Stimulated activated CD4-positive, alpha-beta T cell treated with anti-CD3 and anti-CD28 coated beads, Interleukin-2, amount 100 ng/mL, for 24 hours (primary cell): ENCODE measurements around the gene MELK.
"Not testable (repeated sequence)": the region's sequence is repeated elsewhere in the genome, so short reads cannot be mapped to it uniquely, and the experiment has no call there.

ENCODE experiments used
- DNase-seq, 2 donors: peaks; one replicate each; pipeline ENCODE4 v3.0.0-alpha.2; 2020

The MELK gene

DNA sequence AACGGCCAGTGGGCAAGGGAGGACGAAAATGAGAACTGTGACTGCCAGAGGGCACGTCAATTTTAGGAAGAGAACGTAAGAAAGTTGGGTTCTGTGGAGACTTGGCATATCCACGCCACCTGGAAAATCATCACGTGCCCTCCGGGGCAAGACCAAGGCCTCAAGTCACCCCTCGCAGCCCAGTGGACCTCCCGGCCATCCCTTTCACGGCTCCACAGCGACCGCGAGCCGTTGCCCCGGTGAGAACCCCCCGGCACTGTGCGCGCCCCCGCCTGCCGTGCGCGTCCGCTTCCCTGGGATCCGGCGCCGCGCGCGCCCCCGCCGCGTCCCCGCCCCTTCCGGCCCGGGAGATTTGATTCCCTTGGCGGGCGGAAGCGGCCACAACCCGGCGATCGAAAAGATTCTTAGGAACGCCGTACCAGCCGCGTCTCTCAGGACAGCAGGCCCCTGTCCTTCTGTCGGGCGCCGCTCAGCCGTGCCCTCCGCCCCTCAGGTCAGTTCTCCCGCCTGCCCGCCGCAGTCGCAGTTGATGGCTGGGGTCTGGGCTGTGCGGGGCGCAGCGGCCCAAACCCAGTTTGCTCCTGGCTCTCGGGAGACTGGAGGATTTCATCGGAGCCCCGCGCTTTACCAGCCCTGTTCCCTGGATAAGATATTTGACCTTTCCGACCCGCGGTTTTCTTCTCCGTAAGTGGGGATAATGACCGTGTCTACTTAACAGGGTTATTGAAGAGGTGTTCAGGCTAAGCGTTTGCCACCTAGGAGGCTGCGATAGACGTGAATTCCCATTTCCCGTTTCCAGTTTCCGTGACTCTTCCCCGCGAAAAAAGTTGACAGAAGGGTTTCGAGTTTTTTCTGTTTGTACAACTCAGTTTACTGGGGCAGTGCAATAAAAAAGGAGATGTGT lies at the start of gene MELK:
Gene MELK, plus strand, starts transcription at position 381 of the 904 bp plus-strand sequence. CDS start 8,787 bp downstream, outside the sequence.
- peak; percentile 88 to 94 for DNase-seq

DNA sequence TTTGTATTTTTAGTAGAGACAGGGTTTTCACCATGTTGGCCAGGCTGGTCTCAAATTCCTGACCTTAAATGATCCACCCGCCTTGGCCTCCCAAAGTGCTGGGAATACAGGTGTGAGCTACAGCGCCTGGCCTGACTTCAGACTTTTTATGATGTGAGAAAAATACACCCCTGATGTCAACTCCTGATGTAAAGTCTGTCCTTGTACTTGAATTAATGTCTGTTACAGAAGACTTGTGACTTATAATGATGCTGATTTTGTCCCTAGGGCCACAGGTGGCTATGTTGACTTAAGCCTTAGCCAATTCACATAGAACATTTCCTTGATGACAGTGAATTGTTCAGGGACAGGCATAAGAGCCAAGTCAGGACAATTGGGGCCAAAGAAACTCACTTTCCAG lies 42.5 kb upstream of the MELK start:
- DNase-seq = no peak

DNA sequence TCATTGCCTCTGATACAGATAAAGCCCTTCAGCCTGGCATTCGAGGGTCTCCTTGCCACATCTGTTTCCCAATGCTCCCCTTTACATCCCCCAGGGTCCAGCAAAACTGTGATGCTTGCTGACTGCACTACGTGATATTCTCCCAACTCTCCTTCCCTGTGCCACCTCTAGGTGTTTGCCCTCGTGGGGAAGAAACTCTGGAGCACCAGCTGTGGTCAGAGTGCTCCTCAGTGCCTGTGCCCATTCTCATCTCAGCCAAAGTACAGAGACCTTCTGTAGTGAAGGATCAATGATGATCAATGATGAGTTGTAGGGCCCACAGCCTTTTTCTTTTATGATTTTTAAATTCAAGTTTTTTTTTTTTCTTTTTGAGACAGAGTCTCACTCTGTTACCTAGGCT lies 40.3 kb upstream of the MELK start:
- DNase-seq = no peak

DNA sequence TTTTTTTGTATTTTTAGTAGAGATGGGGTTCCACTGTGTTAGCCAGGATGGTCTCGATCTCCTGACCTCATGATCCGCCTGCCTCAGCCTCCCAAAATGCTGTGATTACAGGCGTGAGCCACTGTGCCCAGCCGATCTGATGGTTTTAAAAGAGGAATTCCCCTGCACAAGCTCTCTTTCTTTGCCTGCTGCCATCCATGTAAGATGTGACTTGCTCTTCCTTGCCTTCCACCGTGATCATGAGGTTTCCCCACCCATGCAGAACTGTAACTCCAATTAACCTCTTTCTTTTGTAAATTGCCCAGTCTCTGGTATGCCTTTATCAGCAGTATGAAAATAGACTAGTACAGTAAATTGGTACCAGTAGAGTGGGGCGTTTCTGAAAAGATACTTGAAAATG lies 39.0 kb upstream of the MELK start:
- DNase-seq = not testable (repeated sequence)

DNA sequence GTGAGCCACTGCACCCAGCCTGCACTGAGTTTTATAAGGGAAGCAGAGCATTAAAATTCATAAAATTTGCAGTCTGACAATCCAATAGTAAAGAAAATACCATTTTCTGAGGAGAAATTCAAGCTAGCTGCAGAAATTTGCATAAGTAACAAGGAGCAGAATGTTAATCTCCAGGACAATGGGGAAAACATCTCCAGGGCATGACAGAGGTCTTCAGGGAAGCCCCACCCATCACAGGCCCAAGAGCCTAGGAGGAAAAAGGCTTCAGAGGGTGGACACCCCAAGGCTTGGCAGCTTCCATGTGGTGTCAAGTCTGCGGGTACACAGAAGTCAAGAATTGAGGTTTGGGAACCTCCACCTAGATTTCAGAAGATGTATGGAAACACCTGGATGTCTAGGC lies 37.6 kb upstream of the MELK start:
- no peak for DNase-seq

DNA sequence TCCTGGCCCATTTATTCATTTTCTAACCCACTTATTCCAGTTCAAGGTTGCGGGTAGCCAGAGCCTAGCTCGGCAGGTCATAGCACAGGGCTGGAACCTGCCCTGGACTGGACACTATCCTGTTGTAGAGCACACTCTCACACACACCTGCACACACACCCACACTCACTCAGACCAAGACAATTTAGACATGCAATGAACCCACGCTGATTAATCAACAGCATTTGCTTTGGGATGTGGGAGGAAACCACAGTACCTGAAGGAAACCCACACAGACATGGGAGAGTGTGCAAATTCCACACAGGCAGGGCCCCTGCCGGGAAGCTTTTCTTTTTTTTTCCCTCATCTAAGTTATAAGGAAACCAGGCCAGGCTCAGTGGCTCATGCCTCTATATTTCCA lies 34.8 kb upstream of the MELK start:
- no peak for DNase-seq

DNA sequence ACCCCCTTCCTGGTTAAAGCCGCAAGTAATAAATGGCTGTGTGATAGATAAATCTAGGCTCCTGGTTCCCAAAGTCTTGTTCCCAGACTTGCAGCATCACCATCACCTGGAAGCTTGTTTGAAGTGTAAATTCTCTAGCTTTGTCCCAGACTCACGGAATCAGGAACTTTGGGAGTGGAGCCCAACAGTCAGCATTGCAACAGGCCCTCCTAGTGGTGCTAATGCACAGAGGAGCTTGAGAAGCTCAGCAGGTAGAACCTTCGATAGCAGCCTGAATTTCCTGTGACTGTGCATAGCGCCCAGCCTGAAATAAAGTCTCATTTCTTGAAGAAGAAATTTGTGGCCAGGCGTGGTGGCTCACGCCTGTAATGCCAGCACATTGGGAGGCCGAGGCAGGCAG lies 30.3 kb upstream of the MELK start:
- no peak for DNase-seq

DNA sequence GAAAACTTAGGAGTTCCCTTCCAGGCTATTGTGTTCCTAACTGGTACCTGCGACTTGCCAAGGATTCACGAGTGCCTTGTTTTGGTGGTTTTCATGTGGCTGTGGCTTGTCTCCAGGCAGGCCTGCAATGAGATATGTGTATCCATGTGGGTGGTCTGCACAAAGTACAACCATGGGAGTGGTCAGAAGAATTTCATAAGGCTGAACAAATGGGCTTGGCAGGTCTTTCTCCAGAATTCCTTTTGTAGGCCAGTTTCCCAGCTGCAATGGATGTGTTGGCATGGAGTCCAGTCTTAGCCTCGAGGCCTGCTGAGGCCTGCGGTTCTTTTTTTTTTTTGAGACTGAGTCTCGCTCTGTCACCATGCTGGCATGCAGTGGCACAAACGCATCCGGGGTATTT lies 28.8 kb upstream of the MELK start:
- DNase-seq = no peak

DNA sequence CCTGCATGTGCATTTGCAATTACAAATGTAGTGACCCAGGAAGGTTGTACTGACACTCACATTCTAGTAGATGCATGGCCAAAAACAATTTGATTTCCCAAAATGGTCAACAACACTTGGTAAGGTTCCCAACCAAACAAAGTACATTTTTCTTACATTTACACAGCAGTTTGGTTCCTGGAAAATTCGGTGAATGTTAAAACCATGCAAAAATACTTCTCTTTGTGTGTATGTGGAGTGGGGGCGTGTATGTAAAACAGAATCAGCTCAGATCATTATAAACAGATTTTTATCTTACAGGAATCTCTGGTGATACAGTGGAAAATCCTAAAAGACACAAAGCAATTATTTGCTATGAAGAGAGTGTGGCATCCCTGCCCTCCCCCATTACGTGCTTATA lies 25.1 kb upstream of the MELK start:
- DNase-seq = no peak

DNA sequence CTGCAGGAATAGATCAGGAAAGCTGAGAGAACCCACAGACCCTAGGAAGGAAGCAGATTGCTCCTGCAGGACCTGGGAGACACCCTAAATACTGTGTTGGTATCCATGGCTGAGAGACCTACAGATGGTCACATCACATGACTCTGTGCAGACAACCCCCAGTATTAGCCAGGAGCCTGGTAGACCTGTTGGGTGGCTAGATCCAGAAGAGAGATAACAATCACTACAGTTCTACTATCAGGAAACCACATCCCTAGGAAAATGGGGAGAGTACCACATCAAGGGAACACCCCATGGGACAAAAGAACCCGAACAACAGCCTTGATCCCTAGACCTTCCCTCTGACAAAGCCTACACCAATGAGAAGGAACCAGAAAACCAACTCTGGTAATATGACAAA lies 24.2 kb upstream of the MELK start:
- DNase-seq = no peak

DNA sequence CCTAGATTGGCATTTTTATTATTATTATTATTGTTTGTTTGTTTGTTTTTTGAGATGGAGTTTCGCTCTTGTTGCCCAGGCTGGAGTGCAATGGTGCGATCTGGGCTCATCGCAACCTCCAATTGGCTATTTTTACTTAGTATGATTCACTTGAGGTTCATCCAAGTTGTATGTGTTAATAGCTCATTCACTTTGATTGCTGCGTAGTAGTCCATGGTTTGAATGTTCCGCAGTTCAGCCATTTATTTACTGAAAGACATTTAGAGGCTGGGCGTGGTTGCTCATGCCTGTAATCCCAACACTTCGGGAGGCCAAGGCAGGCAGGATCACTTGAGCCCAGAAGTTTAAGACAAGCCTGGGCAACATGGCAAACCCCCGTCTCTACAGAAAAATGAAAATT lies 22.6 kb upstream of the MELK start:
- DNase-seq = no peak

DNA sequence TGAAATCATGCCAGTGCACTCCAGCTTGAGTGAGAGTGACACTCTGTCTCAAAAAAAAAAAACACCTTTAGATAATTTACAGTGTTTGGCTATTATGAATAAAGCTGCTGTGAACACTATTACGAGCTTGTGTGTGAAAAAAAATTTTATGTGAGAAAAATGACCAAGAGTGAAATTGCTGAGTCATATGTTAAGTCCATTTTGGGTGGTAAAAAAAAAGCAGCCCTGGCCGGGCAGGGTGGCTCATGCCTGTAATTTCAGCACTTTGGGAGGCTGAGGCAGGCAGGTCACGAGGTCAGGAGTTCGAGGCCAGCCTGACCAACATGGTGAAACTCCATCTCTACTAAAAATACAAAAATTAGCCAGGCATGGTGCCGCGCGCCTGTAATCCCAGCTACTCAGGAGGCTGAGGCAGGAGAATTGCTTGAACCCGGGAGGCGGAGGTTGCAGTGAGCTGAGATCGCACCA lies 22.0 kb upstream of the MELK start:
- not testable (repeated sequence) for DNase-seq

DNA sequence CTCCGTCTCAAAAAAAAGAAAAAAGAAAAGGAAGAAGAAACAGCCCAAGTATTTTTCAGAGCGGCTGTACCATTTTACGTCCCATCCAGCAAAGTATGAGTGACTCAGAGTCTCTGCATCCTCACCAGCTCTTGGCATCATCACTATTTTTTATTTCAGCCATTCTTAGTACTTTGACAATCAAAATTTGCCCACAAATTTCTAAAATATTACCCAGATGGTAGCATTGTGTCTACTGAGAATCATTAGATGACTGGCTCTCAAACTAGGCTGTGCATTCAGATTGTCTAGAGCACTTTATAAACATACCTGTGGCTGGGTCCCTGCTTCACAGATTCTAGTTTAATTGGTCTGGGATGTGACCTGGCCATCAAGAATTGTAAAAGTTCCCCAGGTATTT lies 21.6 kb upstream of the MELK start:
- DNase-seq = no peak

DNA sequence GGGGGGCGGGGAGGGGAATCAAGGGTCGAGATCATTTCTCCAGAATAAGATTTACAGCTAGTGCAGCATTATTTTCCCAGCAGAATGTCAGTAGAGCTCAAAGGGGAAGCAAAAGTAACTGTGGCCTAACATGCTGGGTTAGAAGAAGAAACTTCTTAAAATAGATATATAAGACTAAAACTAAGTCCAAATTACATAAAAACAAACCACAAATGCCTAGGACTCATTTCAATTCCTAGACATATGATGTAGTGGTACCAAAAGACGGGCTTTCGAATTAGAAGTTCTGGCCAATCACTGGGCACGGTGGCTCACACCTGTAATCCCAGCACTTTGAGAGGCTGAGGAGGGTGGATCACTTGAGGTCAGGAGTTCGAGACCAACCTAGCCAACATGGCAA lies 20.8 kb upstream of the MELK start:
- no peak for DNase-seq

DNA sequence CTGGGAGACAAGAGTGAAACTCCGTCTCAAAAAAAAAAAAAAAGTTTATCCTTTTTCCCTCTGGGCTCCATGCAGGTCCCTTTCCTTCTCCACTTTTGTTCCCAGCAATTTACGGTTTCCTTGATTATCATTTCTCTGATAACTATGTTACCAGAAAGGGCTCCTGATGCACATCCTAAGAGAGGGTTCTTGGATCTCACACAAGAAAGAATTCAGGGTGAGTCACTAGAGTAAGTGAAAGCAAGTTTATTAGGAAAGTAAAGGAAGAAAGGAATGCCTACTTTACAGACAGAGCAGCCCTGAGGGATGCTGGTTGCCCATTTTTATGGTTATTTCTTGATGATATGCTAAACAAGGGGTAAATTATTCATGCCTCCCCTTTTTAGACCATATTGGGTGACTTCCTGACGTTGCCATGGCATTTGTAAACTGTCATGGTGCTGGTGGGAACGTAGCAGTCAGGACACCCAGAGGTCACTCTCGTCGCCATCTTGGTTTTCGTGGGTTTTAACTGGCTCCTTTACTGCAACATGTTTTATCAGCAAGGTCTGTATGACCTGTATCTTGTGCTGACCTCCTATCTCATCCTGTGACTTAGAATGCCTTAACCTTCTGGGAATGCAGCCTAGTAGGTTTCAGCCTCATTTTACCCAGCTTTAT lies 13.5 kb upstream of the MELK start:
- no peak for DNase-seq

DNA sequence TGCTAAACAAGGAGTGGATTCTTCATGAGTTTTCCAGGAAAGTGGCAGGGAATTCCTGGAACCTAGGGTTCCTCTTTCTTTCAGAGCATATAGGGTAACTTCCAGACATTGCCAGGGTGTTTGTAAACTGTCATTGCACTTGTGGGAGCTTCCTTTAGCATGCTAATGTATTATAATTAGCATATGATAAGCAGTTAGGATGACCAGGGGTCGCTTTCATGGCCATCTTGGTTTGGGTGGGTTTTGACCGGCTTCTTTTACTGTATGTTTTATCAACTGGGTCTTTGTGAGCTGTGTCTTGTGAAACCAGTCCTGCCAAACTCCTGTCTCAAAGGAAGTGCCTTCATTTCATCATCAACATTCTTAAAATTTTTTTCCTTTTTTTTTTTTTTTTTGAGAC lies 11.9 kb upstream of the MELK start:
- no peak for DNase-seq

DNA sequence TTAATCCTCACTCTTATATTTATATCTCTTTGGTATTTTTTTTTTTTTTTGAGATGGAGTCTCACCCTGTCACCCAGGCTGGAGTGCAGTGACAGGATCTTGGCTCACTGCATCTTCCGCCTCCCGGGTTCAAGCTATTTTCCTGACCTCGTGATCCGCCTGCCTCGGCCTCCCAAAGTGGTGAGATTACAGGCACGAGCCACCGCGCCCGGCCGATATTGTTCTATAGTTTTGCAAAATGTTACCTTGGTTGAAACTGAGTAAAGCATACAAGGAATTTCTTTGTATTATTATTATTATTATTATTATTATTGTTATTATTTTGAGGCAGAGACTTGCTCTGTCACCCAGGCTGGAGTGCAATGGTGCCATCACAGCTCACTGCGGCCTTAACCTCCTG lies 9.9 kb upstream of the MELK start:
- not testable (repeated sequence) for DNase-seq

DNA sequence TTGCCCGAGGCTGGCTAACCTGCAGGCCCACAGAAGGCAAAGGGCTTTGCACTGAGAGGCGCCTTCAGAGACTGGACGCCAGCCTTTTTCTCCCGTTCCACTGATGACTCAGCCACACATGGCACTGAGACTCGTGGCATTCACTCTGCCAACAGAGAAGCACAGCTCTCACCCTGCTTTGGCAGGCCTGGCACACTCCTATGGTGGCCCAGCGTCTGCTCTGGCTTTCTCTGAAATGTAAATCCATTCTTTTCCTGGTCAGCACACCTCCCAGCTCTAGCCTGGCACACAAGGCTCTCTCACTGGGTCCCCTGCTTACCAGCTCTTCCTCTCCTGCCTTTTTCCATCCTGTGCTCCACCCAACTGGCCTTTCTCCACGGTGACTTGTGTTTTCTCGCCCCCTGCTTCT lies 5.9 kb upstream of the MELK start:
- no peak for DNase-seq

DNA sequence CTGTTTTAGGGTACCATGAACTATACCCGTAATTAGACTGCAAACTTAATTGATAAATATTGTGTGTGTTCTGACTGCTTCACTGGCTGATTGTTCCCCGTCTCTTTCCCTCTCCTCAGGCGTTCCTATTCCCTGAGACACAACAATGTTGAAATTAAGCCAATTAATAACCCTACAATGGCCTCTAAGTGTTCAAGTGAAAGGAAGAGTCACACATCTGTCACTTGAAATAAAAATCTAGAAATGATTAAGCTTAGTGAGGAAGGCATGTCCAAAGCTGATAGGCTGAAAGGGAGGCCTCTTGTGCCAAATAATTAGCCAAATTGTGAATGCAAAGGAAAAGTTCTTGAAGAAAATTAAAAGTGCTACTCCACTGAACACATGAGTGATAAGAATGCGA lies 4.0 kb upstream of the MELK start:
- DNase-seq = not testable (repeated sequence)

DNA sequence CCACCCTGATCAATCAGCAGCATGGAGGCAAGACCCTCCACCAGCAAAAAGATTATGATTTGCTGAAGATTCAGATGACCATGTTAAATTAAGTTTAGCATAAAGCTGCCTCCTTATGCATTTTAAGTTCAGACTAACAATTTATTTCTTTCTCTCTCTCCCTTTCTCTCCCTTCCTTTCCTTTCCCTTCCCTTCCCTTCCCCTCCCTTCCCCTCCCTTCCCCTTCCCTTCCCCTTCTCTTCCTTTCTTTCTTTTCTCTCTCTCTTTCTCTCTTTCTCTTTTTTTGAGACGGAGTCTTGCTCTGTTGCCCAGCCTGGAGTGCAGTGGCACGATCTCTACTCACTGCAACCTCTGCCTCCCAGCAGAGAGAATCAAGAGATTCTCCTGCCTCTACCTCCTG lies 1.4 kb upstream of the MELK start:
- DNase-seq = no peak

DNA sequence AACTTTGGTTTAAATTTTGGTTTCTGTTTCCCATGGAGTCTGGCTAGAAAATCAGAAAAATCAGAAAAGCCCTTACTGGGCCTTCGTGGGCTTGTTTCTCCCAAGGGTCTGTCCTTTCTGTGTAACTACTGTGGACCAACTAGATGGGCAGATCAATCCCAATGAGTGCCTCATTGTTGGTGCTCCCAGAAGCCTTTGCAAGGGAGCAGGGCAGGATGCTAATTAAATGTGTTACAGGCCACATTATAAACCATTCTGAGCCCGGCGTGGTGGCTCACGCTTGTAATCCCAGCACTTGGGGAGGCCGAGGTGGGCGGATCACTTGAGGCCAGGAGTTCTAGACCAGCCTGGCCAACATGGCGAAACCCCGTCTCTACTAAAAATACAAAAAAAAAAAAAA lies 1.4 kb downstream of the MELK start:
- DNase-seq = not testable (repeated sequence)

DNA sequence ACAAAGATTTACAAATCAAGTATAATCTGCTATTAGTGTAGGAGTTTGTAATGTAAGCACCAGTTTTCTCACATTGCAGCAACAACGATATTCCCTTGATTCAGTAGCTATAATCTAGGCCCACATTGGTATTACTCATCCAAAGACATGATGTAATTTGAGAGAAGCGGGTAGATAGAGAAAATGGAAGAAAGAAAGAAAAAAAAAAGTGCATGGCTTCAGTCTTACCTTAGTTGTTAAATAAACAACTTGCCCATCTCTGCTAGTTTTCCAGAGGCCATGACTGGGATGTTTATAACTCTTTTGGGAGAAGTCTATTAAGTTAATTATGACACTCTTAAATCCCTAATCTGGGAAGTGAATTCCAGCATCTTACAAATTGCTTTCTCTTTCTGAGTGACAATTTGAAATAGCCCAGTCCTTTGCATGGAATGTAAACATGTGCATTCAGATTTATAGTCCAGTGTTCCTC lies 2.8 kb downstream of the MELK start:
- no peak for DNase-seq

DNA sequence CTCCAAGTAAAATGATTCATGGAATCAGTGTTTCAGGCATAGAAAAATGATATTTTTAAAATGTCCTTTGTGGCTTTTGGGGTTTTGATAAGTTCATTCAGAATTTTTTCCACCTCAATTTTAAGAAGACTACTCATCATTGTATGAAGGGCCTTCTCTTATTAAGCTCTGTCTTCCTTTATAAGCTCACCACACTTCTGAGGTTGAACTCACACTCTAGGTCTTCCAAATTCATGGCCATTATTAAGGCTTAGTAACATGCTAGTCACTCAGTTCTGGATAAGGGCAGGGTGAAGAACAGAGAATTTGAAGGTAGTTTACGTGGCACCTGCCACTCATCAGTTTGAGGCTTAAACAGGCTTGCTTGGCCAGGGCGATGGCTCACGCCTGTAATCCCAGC lies 4.2 kb downstream of the MELK start:
- DNase-seq = no peak
